Panc1 (cell line): ENCODE data around the gene ZCCHC9.

Source experiments
- POLR2AphosphoS5 ChIP-seq: IDR thresholded peaks from 2 replicates; pipeline ENCODE4 v1.6.1; 2012; ENCODE audit warnings: mild to moderate bottlenecking, low read depth, low read length, moderate library complexity
- SIN3A ChIP-seq: IDR thresholded peaks from 2 replicates; pipeline ENCODE4 v1.6.1; 2012; ENCODE audit warnings: low read depth, mild to moderate bottlenecking, low read length, moderate library complexity, borderline replicate concordance; ENCODE audit not compliant: insufficient read depth
- TCF7L2 ChIP-seq: IDR thresholded peaks from 2 replicates; pipeline ENCODE4 v1.6.1; 2011; ENCODE audit warnings: mild to moderate bottlenecking, low read depth, low read length, inconsistent platforms
- TF ChIP-seq, protein P1 (sequence below): fragments of 450-650 bp; IDR thresholded peaks from 2 replicates; pipeline ENCODE4 v1.5.1; 2017; ENCODE audit warnings: mild to moderate bottlenecking
- TF ChIP-seq, protein P2 (sequence below), 2 experiments: IDR thresholded peaks; 2 replicates each; pipeline ENCODE4 v1.6.1; 2011 to 2012; ENCODE audit warnings: low read depth in 2 of 2, control low read depth in 1 of 2, low read length in 1 of 2, mild to moderate bottlenecking in 1 of 2, moderate library complexity in 1 of 2; ENCODE audit not compliant: insufficient read depth in 1 of 2

DNA sequence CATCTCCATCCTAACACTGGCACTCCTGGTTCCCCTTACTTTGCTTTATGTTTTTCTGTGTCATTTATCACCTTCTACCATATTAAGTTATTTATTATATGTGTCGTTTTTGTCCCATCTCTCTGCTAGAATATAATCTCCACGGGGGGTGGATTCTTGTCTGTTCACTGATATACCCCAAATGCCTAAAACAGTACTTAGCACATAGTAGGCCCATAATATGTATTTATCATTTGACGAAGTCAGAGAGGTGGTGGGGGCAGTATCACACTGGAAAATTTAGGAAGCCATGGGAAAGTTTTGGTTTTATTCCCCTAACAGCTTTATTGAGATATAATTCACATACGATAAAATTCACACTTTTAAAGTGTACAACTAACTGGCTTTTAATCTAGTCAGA is 14.4 kb downstream of the ZCCHC9 start:
- TF ChIP-seq, protein P1, sequence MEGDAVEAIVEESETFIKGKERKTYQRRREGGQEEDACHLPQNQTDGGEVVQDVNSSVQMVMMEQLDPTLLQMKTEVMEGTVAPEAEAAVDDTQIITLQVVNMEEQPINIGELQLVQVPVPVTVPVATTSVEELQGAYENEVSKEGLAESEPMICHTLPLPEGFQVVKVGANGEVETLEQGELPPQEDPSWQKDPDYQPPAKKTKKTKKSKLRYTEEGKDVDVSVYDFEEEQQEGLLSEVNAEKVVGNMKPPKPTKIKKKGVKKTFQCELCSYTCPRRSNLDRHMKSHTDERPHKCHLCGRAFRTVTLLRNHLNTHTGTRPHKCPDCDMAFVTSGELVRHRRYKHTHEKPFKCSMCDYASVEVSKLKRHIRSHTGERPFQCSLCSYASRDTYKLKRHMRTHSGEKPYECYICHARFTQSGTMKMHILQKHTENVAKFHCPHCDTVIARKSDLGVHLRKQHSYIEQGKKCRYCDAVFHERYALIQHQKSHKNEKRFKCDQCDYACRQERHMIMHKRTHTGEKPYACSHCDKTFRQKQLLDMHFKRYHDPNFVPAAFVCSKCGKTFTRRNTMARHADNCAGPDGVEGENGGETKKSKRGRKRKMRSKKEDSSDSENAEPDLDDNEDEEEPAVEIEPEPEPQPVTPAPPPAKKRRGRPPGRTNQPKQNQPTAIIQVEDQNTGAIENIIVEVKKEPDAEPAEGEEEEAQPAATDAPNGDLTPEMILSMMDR = no peak
- TF ChIP-seq SIN3A (no peak), POLR2AphosphoS5 (no peak), TCF7L2 (no peak)
- TF ChIP-seq, protein P2, sequence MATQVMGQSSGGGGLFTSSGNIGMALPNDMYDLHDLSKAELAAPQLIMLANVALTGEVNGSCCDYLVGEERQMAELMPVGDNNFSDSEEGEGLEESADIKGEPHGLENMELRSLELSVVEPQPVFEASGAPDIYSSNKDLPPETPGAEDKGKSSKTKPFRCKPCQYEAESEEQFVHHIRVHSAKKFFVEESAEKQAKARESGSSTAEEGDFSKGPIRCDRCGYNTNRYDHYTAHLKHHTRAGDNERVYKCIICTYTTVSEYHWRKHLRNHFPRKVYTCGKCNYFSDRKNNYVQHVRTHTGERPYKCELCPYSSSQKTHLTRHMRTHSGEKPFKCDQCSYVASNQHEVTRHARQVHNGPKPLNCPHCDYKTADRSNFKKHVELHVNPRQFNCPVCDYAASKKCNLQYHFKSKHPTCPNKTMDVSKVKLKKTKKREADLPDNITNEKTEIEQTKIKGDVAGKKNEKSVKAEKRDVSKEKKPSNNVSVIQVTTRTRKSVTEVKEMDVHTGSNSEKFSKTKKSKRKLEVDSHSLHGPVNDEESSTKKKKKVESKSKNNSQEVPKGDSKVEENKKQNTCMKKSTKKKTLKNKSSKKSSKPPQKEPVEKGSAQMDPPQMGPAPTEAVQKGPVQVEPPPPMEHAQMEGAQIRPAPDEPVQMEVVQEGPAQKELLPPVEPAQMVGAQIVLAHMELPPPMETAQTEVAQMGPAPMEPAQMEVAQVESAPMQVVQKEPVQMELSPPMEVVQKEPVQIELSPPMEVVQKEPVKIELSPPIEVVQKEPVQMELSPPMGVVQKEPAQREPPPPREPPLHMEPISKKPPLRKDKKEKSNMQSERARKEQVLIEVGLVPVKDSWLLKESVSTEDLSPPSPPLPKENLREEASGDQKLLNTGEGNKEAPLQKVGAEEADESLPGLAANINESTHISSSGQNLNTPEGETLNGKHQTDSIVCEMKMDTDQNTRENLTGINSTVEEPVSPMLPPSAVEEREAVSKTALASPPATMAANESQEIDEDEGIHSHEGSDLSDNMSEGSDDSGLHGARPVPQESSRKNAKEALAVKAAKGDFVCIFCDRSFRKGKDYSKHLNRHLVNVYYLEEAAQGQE (IDR thresholded peaks at IDR 0.05; ENCODE audit: insufficient read depth in 1 of 2, low read depth in 2 of 2, low read length in 1 of 2) = no peak
